ENCODE data around the gene MEFV.

Gene MEFV

GRCh38 chr16:3256146-3256865 is at the start of gene MEFV:
TSS of gene MEFV (minus strand) at chr16:3256633. CDS start at chr16:3256587, 46 bp downstream.
- TF ChIP-seq CTCF (conservative IDR thresholded peaks at IDR 0.05): no peak
- no peak within 1 kb of the TSS for H3K27ac ChIP-seq

- TF ChIP-seq CTCF (conservative IDR thresholded peaks at IDR 0.05): no peak
Measured at GRCh38 chr16:3306078-3306477, 49.6 kb upstream of the MEFV start.

GRCh38 chr16:3305109-3306068 is 49.0 kb upstream of the MEFV start, which contains the start of the genes TIGD7 and ZNF75A:
TSS of gene TIGD7 (minus strand) at chr16:3305430. CDS start at chr16:3300614, 4,816 bp downstream.
TSS of gene ZNF75A (plus strand) at chr16:3305497. CDS start at chr16:3308429, 2,932 bp downstream.
- 0 out of 2 replicates have a peak, but pooled peaks have one; percentile 7 for TF ChIP-seq CTCF (conservative IDR thresholded peaks at IDR 0.05)
- H3K27ac ChIP-seq: peak within 1 kb of the TSS; percentile 87

More at GRCh38 chr16:3306078-3306477, 49.6 kb upstream of the MEFV start:
- peak overlapping the region; percentile 87 for H3K27ac ChIP-seq

- no peak for TF ChIP-seq CTCF (conservative IDR thresholded peaks at IDR 0.05)
- H3K27ac ChIP-seq: peak overlapping the region; percentile 87
Measured at GRCh38 chr16:3304370-3304769, 47.9 kb upstream of the MEFV start.

- TF ChIP-seq CTCF (conservative IDR thresholded peaks at IDR 0.05): no peak
Measured at GRCh38 chr16:3295783-3296182, 39.4 kb upstream of the MEFV start.

GRCh38 chr16:3295209-3295608 is 38.8 kb upstream of the MEFV start:
- TF ChIP-seq CTCF (conservative IDR thresholded peaks at IDR 0.05): no peak
- no peak overlapping the region for H3K27ac ChIP-seq

More at GRCh38 chr16:3295783-3296182, 39.4 kb upstream of the MEFV start:
- no peak overlapping the region for H3K27ac ChIP-seq

- TF ChIP-seq CTCF (conservative IDR thresholded peaks at IDR 0.05): no peak
- no peak overlapping the region for H3K27ac ChIP-seq
Measured at GRCh38 chr16:3292604-3293003, 36.2 kb upstream of the MEFV start.

Measured in VCaP (cell line).